Measurements from ENCODE around the gene OR52K1. TPM values are rescaled to one million over a fixed set of nuclear protein-coding genes. Genes with fewer than 3 reads are reported as not detected.
A peak's percentile ranks its signal among the peaks of the same experiment; 100 is the strongest.

OR52K1 gene
- total RNA-seq, 4 donors from 2014 or later: not detected

DNA sequence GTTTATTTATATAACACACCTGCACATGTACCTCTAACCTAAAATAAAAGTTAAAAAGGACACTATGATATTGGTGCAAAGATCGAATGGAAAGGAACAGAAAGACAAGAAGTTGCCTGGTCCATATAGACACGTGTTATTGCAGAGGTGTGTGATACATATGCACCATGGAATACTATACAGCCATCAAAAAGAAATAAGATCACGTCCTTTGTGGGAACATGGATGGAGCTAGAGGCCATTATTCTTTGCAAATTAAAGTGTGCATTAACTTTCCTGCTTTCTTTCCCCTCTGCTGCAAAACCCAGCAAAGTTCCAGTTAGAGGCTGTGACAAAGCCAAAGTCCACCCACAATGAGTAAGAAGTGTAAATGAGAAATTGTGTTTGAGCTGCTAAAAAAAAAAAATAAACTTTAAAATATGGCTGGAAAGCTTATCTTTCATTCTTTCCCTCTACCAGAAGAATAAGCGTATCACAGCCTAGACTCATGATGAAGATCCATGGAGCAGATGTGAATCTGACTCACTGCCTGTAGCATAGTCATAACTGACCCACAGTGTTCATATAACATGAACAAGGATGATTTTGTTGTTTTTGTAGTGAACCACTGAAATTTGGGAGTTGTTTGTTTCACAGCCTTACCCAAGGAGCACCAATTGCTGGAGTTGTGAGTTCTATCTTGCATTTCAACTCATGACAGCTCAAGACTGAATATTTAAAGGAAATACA lies 9.6 kb downstream of the OR52K1 start:
- Histone ChIP-seq H3K27me3 (peaks cover 19% of the 10 kb centered on the region), H3K9me3 (no peaks in the 10 kb centered on the region), H3K27ac (no peak overlapping the region), H3K36me3 (no peaks in the 10 kb centered on the region), H3K4me1 (peaks cover 0 to 5% (median 1%) of the 10 kb centered on the region in 4 donors), H3K4me3 (no peak overlapping the region)
- in situ Hi-C loops (cut with MboI; ENCODE audit: low pct_ligation_motif_present in 1 of 4, low pct_unique_long_range_greater_than_20kb in 1 of 4, low sequenced_read_pairs in 3 of 4) (loop anchor here in 3 of 4 donors (5.0 to 10.0 kb wide), 3 partner anchors 297 to 307 kb away; no protein-coding TSS in a partner anchor), intact Hi-C loops (cut with DNase I; ENCODE audit: low total_unique reads) (loop anchor here (2.0 kb wide), 1 partner anchor 305 kb away; no protein-coding TSS in a partner anchor)
- no peak for DNase-seq
- TF ChIP-seq POLR2A (IDR thresholded peaks at IDR 0.05) (no peak), POLR2AphosphoS5 (IDR thresholded peaks at IDR 0.05) (no peak), EP300 (IDR thresholded peaks at IDR 0.05; ENCODE audit: low read depth) (no peak), CTCF (IDR thresholded peaks at IDR 0.05) (no peak)
- WGBS, 2 donors (ENCODE audit: low coverage in 1 of 2): 79 to 84% methylated on average over 3 to 4 of the region's 4 CpGs

- intact Hi-C loops (cut with DNase I; ENCODE audit: low total_unique reads): loop anchor here (2.0 kb wide), 1 partner anchor 307 kb away; no protein-coding TSS in a partner anchor
- in situ Hi-C loops (cut with MboI; ENCODE audit: low pct_ligation_motif_present in 1 of 4, low pct_unique_long_range_greater_than_20kb in 1 of 4, low sequenced_read_pairs in 3 of 4): loop anchor here in 3 of 4 donors (5.0 to 10.0 kb wide), 3 partner anchors 299 to 309 kb away; no protein-coding TSS in a partner anchor
Measured at GRCh38 chr11:4493480-4493818, 11.0 kb downstream of the OR52K1 start.

GRCh38 chr11:4495487-4495886 lies 13.0 kb downstream of the OR52K1 start:
- DNase-seq: no peak
- in situ Hi-C loops (cut with MboI; ENCODE audit: low pct_ligation_motif_present in 1 of 4, low pct_unique_long_range_greater_than_20kb in 1 of 4, low sequenced_read_pairs in 3 of 4) (loop anchor here in 2 of 4 donors (10.0 kb wide), 2 partner anchors 301 to 311 kb away; no protein-coding TSS in a partner anchor), intact Hi-C loops (cut with DNase I; ENCODE audit: low total_unique reads) (no loop called here)
- no peaks in the 10 kb centered on the region for H3K9me3 ChIP-seq
- 44 to 48% methylated on average over 3 to 7 of the region's 7 CpGs for whole genome bisulfite sequencing, 2 donors (ENCODE audit: low coverage in 1 of 2)
- peaks cover 23% of the 10 kb centered on the region for H3K27me3 ChIP-seq
- TF ChIP-seq CTCF (IDR thresholded peaks at IDR 0.05): no peak
- no peak for TF ChIP-seq POLR2A (IDR thresholded peaks at IDR 0.05)
- no peak for TF ChIP-seq POLR2AphosphoS5 (IDR thresholded peaks at IDR 0.05)
- no peak for TF ChIP-seq EP300 (IDR thresholded peaks at IDR 0.05; ENCODE audit: low read depth)
- H3K27ac ChIP-seq: no peak overlapping the region
- no peaks in the 10 kb centered on the region for H3K36me3 ChIP-seq
- H3K4me1 ChIP-seq: peaks cover 0 to 5% (median 1%) of the 10 kb centered on the region in 4 donors
- H3K4me3 ChIP-seq: no peak overlapping the region

More at GRCh38 chr11:4493480-4493818, 11.0 kb downstream of the OR52K1 start:
- 30 to 35% methylated on average over 3 to 5 of the region's 5 CpGs for WGBS, 2 donors (ENCODE audit: low coverage in 1 of 2)
- peaks cover 0 to 5% (median 1%) of the 10 kb centered on the region in 4 donors for H3K4me1 ChIP-seq
- no peaks in the 10 kb centered on the region for H3K9me3 ChIP-seq
- no peaks in the 10 kb centered on the region for H3K36me3 ChIP-seq
- no peak for DNase-seq
- peaks cover 23% of the 10 kb centered on the region for H3K27me3 ChIP-seq
- no peak overlapping the region for H3K27ac ChIP-seq
- H3K4me3 ChIP-seq: no peak overlapping the region
- TF ChIP-seq CTCF (IDR thresholded peaks at IDR 0.05): peak in 1 of 5 experiments; percentile 39
- TF ChIP-seq EP300 (IDR thresholded peaks at IDR 0.05; ENCODE audit: low read depth): no peak
- no peak for TF ChIP-seq POLR2AphosphoS5 (IDR thresholded peaks at IDR 0.05)

- in situ Hi-C loops (cut with MboI; ENCODE audit: low pct_ligation_motif_present in 1 of 4, low pct_unique_long_range_greater_than_20kb in 1 of 4, low sequenced_read_pairs in 3 of 4): loop anchor here in 2 of 4 donors (10.0 kb wide), 2 partner anchors 301 to 311 kb away; no protein-coding TSS in a partner anchor
- DNase-seq: no peak
- 54 to 57% methylated on average over 5 to 6 of the region's 6 CpGs for WGBS, 2 donors (ENCODE audit: low coverage in 1 of 2)
- peaks cover 23% of the 10 kb centered on the region for H3K27me3 ChIP-seq
- H3K9me3 ChIP-seq: no peaks in the 10 kb centered on the region
- TF ChIP-seq POLR2AphosphoS5 (IDR thresholded peaks at IDR 0.05) (no peak), POLR2A (IDR thresholded peaks at IDR 0.05) (no peak), CTCF (IDR thresholded peaks at IDR 0.05) (no peak), EP300 (IDR thresholded peaks at IDR 0.05; ENCODE audit: low read depth) (no peak)
- H3K27ac ChIP-seq: no peak overlapping the region
- no peaks in the 10 kb centered on the region for H3K36me3 ChIP-seq
- H3K4me1 ChIP-seq: peaks cover 0 to 5% (median 1%) of the 10 kb centered on the region in 4 donors
- H3K4me3 ChIP-seq: no peak overlapping the region
- intact Hi-C loops (cut with DNase I; ENCODE audit: low total_unique reads): no loop called here
Measured at GRCh38 chr11:4495986-4496385, 13.5 kb downstream of the OR52K1 start.

Data from transverse colon (tissue), 4 donors.